IPS-NIHi11 (cell line): Measurements from ENCODE around the gene CHMP4B.
A peak's percentile ranks its signal among the peaks of the same experiment; 100 is the strongest.

ENCODE experiments used
- DNase-seq: peaks from one replicate; pipeline ENCODE4 v3.0.0; 2012; ENCODE audit warnings: mixed read lengths, low spot score

The CHMP4B gene

GRCh38 chr20:33864324-33864963 is 53.3 kb downstream of the CHMP4B start:
- no peak for DNase-seq

GRCh38 chr20:33865761-33866370 is 54.7 kb downstream of the CHMP4B start:
- no peak for DNase-seq

- peak; percentile 43 for DNase-seq
Measured at GRCh38 chr20:33866398-33867100, 55.4 kb downstream of the CHMP4B start.

DNA sequence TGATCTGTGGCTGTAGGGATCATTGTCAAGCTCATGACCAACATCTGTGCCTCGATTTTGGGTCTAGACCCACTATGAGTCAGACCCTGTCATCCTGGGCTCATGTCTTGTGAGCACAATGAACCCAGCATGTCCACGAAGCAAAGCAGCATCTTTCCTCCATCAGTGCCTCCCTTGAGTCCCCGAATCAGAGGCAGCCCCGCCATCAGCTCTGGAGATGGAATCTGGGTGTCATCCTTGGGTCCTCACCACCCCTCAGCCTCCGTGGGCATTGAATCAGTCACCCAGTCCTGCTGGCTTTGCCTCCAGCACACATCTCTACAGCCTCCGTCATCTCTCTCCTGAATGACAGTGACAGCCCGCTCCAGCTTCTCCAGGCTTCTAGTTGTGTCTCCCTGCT is 56.9 kb downstream of the CHMP4B start:
- DNase-seq = no peak

DNA sequence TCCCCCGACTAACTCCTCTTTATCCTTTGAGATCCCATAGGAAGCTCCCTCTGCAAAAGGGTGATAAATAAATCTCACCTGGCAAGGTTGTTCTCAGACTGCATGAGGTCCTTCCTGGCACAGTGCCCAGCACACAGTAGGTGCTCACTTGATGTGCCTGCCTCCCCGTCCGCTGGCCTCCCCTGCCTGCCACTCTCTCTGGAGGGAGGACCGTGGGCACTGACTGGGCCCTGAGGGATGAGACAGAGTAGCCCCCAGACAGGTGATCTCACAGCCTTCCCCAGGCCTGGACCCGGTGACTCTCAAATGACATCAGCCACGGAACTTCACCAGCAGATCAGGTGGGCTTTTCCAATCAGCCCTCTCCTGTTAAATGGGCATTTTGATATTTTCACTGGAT is 57.4 kb downstream of the CHMP4B start:
- DNase-seq = no peak

DNA sequence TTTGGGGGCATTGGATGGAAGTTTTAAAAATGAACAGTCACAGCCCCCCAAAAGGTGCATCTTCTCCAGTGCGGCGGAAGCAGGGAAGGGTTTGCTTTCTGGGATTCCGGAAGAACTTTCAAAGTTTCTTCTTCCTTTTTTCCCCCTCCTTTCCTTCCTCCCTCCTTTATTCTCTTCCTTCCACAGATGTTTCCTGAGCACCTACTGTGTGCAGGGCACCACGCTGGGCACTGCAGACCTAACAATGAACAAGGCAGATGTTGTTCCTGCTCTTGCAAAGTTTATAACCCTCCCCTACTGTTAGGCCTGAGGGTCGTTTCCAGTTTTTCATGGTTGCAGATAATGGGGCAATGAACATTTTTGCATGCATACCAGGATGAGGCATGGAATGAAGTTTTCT is 58.1 kb downstream of the CHMP4B start:
- no peak for DNase-seq

- no peak for DNase-seq
Measured at GRCh38 chr20:33871362-33871761, 60.2 kb downstream of the CHMP4B start.

DNA sequence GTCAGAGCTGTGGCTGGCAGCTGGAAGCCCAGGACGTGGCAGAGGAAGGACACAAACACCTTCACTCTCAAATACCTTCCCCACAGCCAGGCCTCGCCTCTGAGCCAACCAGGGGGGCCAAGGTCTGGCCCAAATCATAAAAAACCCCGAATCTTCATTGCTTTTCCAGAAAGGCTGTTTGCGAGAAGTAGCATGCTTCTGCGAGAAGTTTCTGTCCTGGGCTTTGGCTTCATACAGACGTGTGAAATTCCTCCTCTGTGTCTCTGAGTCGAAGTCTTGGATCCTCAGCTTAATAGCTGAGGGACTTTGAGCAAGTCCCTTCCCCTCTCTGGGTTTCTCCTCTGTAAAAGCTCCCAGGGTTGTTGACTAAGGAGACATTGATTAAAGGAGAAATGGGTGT is 63.0 kb downstream of the CHMP4B start:
- DNase-seq = no peak

- no peak for DNase-seq
Measured at GRCh38 chr20:33875055-33875454, 63.9 kb downstream of the CHMP4B start.

DNA sequence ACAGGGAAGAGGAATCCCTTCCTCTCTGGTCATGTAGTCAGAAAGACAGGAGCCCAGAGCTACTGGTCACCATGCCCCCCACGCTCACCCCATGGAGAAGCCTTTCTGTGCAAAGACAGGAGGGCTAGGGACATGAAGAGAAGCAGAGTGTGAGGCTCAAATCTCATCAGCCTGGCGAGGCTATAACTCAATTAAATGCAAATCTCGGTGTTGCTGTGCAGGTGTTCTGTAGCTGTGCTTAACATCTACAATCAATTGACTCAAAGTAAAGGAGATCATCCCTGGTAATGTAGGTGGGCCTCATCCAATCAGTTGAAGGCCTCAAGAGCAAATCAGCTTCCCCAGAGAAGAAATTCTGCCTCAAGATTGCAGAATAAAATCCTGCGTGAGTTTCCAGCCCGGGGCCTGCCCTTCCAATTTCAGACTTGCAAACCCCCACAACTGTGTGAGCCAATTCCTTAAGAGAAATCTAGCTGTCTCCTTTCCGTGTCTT is 64.4 kb downstream of the CHMP4B start:
- no peak for DNase-seq

- DNase-seq = no peak
Measured at GRCh38 chr20:33878583-33878982, 67.4 kb downstream of the CHMP4B start.

DNA sequence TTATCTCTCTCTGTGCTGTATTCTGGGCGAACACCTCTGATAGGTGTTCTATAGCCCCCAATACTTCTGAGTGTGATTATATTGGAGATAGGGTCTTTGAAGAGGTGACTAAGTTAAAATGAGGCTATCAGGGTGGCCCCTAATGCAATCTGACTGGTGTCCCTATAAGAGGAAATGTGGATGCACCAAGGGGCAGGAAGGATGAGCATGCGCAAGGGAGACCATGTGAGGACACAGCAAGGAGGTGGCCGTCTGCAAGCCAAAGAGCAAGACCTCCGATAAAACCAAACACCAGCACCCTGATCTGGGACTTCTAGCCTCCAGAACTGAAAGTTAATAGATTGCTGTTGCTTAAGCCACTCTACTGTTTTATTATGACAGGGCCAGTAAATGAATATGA is 69.2 kb downstream of the CHMP4B start:
- DNase-seq = no peak

DNA sequence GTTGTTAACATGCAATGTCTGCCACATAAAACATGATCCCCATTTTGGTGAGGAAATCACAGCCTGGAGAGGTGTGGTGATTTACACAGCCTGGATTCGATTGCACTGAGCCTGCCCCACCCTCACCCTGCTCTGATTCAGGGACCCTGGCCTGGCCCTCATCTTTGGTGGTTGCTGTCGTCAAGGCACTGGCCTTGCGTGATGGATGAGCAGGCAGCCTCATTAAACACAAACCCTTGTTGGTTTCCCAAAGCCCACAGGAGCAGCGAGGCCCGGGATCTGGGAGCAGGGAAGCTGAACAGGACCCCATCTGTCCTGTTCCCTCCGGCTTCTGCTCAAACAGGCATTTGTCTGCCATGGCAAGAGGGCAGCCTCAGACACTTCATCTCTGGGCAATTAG is 70.8 kb downstream of the CHMP4B start:
- DNase-seq = no peak

DNA sequence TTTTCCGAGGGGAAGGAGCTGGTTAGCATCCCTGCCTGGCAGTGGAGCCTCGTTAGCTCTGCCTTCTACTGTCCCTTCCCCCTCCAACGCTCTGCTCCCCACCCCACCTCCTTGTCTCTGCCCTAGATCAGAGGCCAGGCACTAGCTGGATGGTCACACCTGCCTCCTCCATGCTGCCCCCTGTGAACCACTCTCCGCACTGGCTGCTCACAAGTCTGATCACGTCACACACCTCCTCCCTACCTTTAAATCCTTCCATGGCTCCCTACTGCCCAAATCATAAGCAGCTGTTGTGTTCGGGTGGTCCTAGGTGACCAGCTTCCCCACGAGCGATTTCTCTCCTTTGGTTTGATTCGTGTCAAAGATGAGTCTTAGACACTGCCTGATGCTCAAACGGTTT is 71.3 kb downstream of the CHMP4B start:
- peak; percentile 14 for DNase-seq

DNA sequence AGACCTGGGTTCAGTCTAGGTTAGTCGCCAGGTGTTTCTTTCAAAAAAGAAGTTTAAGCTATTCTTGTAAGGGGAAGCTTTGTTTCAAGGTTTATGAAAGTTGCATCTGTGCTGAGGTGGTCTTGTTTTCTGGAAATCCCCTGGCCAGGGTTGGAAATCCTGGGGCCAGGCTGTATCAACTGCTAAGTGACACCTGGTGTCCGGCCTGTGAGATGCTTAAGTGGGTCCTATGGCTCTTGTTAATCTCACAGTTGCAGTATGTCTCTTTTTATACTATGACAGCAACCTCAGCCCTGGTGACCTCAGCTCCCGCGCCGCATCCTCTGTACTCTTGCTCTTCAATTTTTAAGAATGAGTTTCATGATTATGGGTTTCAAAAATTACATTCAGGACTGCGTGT is 72.0 kb downstream of the CHMP4B start:
- DNase-seq = no peak

- no peak for DNase-seq
Measured at GRCh38 chr20:33884633-33885032, 73.5 kb downstream of the CHMP4B start.

GRCh38 chr20:33889312-33889711 is 78.2 kb downstream of the CHMP4B start:
- no peak for DNase-seq

- no peak for DNase-seq
Measured at GRCh38 chr20:33890557-33890956, 79.4 kb downstream of the CHMP4B start.

GRCh38 chr20:33893314-33893713 is 82.2 kb downstream of the CHMP4B start:
- DNase-seq = no peak

DNA sequence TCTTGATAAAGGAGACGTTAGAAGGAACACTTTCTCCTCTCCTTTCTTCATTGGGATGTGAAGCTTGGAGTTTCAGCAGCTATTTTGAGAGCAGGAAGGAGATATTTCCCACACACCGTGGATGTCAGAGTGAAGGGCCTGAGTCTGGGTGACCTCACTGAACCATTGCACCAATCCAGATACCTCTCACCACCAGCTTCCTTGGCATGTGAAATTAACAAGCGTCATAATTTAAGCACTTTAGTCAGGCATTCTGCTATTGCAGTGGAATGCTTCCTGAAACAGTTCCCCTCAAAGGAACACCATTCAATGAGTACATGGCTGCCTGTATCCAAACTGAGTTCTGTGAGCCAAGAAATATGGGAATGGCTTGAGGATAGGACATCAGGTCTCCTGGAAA is 83.7 kb downstream of the CHMP4B start:
- DNase-seq = no peak

- DNase-seq = no peak
Measured at GRCh38 chr20:33896509-33896908, 85.4 kb downstream of the CHMP4B start.

DNA sequence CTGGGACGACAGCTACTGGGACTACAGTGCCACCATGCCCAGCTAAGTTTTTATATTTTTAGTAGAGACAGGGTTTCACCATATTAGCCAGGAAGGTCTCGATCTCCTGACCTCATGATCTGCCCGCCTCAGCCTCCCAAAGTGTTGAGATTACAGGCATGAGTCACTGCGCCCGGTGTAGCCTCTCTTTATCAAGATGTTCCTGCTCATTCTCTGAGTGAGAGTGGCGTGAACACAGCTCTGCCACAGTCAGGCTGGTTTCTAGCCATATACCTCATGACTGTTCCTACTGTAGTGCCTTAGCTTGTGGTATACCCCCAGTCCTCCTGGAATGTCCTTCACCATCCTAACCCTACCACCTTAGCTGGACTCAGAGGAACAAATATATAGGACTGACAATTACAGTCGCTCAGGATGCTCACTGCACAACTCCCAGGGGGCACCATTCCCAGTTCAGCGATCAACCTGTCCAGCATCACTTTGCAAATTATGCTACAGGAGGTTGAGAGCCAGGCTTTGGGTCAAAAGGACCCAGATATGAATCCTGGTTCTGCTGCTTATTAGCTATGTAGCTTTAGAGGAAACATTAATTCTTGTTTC is 86.3 kb downstream of the CHMP4B start:
- peak; percentile 42 for DNase-seq

GRCh38 chr20:33899106-33899505 is 88.0 kb downstream of the CHMP4B start:
- DNase-seq = no peak
